Activated CD8-positive, alpha-beta memory T cell treated with anti-CD3 and anti-CD28 coated beads for 4 hours (primary cell): Measurements from ENCODE around the gene SH2D6.
A peak's percentile ranks its signal among the peaks of the same experiment; 100 is the strongest.
"Not testable (repeated sequence)": the region's sequence is repeated elsewhere in the genome, so short reads cannot be mapped to it uniquely, and the experiment has no call there.

Experiments
- DNase-seq, 2 donors: peaks; one replicate each; pipeline ENCODE4 v3.0.0-alpha.2; 2020; ENCODE audit warnings: low read depth in 2 of 2

SH2D6 gene

GRCh38 chr2:85398426-85399182 lies 19.9 kb upstream of the SH2D6 start:
- DNase-seq = no peak

- DNase-seq = no peak
Observed at GRCh38 chr2:85399183-85399455, 19.4 kb upstream of the SH2D6 start.

- no peak for DNase-seq
Observed at GRCh38 chr2:85400023-85400422, 18.5 kb upstream of the SH2D6 start.

GRCh38 chr2:85400541-85401463 lies 17.7 kb upstream of the SH2D6 start:
- no peak for DNase-seq

- DNase-seq = no peak
Observed at GRCh38 chr2:85401464-85401805, 17.1 kb upstream of the SH2D6 start.

GRCh38 chr2:85401844-85402243 lies 16.7 kb upstream of the SH2D6 start:
- DNase-seq = no peak

- peak; percentile 44 to 58 for DNase-seq
Observed at GRCh38 chr2:85405201-85406059, 13.1 kb upstream of the SH2D6 start.

GRCh38 chr2:85409845-85410583 lies 8.5 kb upstream of the SH2D6 start, which contains the start of gene CAPG:
Gene CAPG, minus strand, starts transcription at chr2:85410366. Its CDS starts 8,221 bp downstream, at chr2:85402145.
- peak in 1 of 2 donors; percentile 13 for DNase-seq

GRCh38 chr2:85410584-85411404 lies 7.7 kb upstream of the SH2D6 start:
- no peak for DNase-seq

- no peak for DNase-seq
Observed at GRCh38 chr2:85411405-85411748, 7.1 kb upstream of the SH2D6 start.

- DNase-seq = peak in 1 of 2 donors; percentile 19
Observed at GRCh38 chr2:85413592-85414420, 4.7 kb upstream of the SH2D6 start.

- DNase-seq = not testable (repeated sequence)
Observed at GRCh38 chr2:85414421-85414759, 4.1 kb upstream of the SH2D6 start.

GRCh38 chr2:85414761-85415553 lies 3.6 kb upstream of the SH2D6 start:
- no peak for DNase-seq

- DNase-seq = no peak
Observed at GRCh38 chr2:85415980-85416650, 2.4 kb upstream of the SH2D6 start.

GRCh38 chr2:85419009-85419675 lies 628 bp downstream of the SH2D6 start:
- no peak for DNase-seq

- peak; percentile 75 to 85 for DNase-seq
Observed at GRCh38 chr2:85420536-85421259, 2.2 kb downstream of the SH2D6 start.
